Small intestine (tissue), 7 donors: ENCODE results near the gene NUP210. TPM values are rescaled to one million over a fixed set of nuclear protein-coding genes. Genes with fewer than 3 reads are reported as not detected.

Experiments
- DNase-seq, 2 donors: peaks; one replicate each; pipeline versions ENCODE4 v3.0.0 to v3.0.0-alpha.2; 2013
- FAIRE-seq: peaks from 2 replicates; lab custom pipeline; 2012; peaks lifted over from hg19 to GRCh38; lab: Jason Lieb, UNC
- H3K27ac ChIP-seq, 3 donors: one replicate each; pipeline ENCODE4 v1.5.1; 2013; ENCODE audit warnings: low read length in 2 of 3, mild to moderate bottlenecking in 2 of 3, control low read depth in 1 of 3, inconsistent platforms in 1 of 3, low read depth in 1 of 3, moderate library complexity in 1 of 3
- H3K27me3 ChIP-seq, 3 donors: one replicate each; pipeline ENCODE4 v1.6.1; 2013; ENCODE audit warnings: low read length in 3 of 3, inconsistent platforms in 1 of 3; ENCODE audit not compliant: control insufficient read depth in 3 of 3, insufficient read depth in 3 of 3
- H3K36me3 ChIP-seq, 3 donors: one replicate each; pipeline ENCODE4 v1.6.1; 2013; ENCODE audit warnings: low read length in 3 of 3, inconsistent platforms in 1 of 3, low read depth in 1 of 3, mild to moderate bottlenecking in 1 of 3, moderate library complexity in 1 of 3; ENCODE audit not compliant: control insufficient read depth in 3 of 3, insufficient read depth in 2 of 3
- H3K4me1 ChIP-seq, 3 donors: one replicate each; pipeline ENCODE4 v1.6.1; 2013; ENCODE audit warnings: low read length in 2 of 3, inconsistent platforms in 1 of 3, low read depth in 1 of 3, mild to moderate bottlenecking in 1 of 3, moderate library complexity in 1 of 3; ENCODE audit not compliant: control insufficient read depth in 3 of 3, insufficient read depth in 2 of 3
- H3K4me3 ChIP-seq, 3 donors: one replicate each; pipeline ENCODE4 v1.5.1; 2013; ENCODE audit warnings: low read length in 3 of 3, control low read depth in 1 of 3, inconsistent platforms in 1 of 3, low read depth in 1 of 3, mild to moderate bottlenecking in 1 of 3, moderate library complexity in 1 of 3
- H3K9me3 ChIP-seq, 2 donors: one replicate each; pipeline ENCODE4 v1.6.1; 2013; ENCODE audit warnings: low read depth in 1 of 2, low read length in 1 of 2; ENCODE audit not compliant: control insufficient read depth in 2 of 2, insufficient read depth in 1 of 2
- WGBS, 3 donors: extraction: QIAGEN DNeasy Blood & Tissue Kit; methylation state at CpG; one replicate each; pipeline ENCODE4 v1.1.7; 2013; 5-methylcytosine and 5-hydroxymethylcytosine counted together
- polyA plus RNA-seq, 4 donors: library from polyadenylated mRNA; stranded (reverse) in 3 of 4; unstranded in 1 of 4; fragments of 200-250 nt in 3 of 4; fragments of 120-200 nt in 1 of 4; gene quantifications; one replicate each; pipeline versions ENCODE4 v1.2.1 to v1.2.3, GENCODE V29; 2013
- donor health status: healthy with polysubstance abuse.
- donor health status: control.
- donor health status: control.
- donor health status: Bipolar disorder and iron deficiency.
- donor health status: healthy.

Gene NUP210
- polyA plus RNA-seq, 4 donors: 0.22 to 36.4 (median 5.6) TPM

DNA sequence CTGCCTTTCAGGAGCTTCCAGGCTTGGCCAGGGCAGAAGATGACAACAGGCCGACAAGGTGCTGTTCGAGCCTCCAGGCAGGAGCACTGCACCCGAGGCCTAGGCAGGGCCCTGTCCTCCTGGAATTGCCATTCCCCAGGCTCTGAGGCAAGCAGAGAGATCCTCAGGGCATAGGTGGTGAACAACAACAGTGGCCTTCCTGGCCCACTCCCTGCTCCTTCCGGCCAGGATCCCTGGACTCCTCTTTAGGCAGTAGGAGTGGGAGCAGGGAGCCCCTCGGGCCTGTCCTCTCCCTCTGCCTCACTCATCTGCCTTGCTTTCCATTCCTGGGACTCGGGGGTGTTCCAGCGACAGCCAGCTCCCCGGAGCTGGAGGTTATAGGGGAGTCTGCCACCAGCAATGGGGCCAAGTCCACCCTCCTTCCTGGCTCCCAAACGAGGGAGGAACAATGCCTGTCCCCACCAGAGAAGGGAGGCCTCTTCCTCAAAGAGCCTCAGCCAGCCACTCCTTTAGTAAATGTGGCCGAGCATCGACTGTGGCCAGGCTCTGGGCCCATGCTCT lies 135.0 kb downstream of the NUP210 start:
- H3K9me3 ChIP-seq: peaks cover 3 to 8% of the 10 kb centered on the region in 2 donors
- H3K4me3 ChIP-seq: no peak overlapping the region
- H3K4me1 ChIP-seq: no peaks in the 10 kb centered on the region
- peaks cover 6 to 51% (median 16%) of the 10 kb centered on the region in 3 donors for H3K27me3 ChIP-seq
- no peak for FAIRE-seq
- H3K36me3 ChIP-seq: no peaks in the 10 kb centered on the region
- no peak overlapping the region for H3K27ac ChIP-seq
- 85 to 92% (median 85%) methylated on average over 10 to 11 of the region's 11 CpGs for WGBS, 3 donors
- DNase-seq: no peak

DNA sequence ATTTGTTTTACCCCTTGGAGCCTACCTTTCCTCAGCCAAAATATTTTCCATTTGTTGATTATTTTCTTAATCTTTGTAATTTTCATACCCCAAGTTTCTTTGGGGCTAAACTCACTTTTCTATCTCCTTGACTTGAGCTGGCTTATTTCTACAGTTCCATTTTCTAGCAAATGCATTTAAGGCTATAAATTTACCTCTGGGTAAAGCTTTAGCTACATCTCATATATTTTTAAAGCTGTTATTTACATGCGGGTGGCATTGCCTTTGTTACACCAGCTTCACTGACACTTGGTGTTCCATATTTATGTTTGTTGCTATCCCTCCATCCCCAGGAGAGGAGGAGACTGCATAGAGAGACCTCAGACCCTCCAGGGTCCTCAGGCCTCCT lies 136.3 kb downstream of the NUP210 start:
- H3K27ac ChIP-seq: no peak overlapping the region
- H3K4me3 ChIP-seq: no peak overlapping the region
- H3K4me1 ChIP-seq: no peaks in the 10 kb centered on the region
- no peak for DNase-seq
- 93 to 98% (median 97%) methylated on average over 1 of the region's 1 CpG for WGBS, 3 donors
- H3K9me3 ChIP-seq: peaks cover 3 to 8% of the 10 kb centered on the region in 2 donors
- peaks cover 6 to 57% (median 16%) of the 10 kb centered on the region in 3 donors for H3K27me3 ChIP-seq
- H3K36me3 ChIP-seq: no peaks in the 10 kb centered on the region
- no peak for FAIRE-seq

DNA sequence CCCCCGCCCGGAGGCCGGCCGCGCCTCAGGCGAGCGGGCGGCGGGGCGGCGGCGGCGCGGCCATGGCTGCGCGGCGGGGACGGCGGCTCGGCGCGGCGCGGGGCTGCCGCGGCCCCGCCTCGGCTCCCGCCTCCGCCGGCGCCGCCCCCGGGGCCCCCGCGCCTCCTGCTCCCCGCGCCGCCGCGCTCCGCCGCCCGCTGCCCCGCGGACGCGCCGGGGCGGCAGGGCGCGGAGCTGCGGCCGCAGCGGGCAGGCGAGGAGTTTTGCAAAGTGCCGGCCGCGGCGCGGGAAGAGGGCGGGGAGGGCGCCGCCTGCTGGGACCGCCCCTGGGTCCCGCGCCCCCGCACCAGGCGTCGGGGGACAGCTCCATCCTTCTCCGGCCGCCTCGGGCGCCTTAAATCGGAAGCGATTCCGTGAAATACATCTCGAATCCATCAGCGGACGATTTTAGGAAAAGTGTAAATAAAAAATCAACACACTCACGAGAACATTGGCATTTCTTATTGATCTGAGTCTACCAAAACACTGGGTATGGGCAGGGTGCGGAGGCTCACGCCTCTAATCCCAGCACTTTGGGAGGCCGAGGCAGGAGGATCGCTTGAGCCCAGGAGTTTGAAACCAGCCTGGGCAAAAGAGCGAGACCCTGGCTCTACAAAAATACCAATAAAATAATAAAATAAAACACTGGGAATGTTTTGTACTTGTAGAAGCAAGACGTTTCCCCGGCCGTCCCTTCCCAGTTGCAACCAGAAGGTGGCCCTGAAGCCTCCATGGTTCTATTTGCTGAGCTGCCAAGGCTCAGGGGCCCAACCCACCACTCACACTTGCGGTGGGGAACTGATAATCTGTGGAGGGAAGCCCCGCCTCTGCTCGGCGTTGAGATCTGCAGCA lies 136.9 kb downstream of the NUP210 start:
- 4 to 11% (median 9%) methylated on average over 36 to 93 of the region's 93 CpGs for WGBS, 3 donors
- FAIRE-seq: no peak
- H3K27ac ChIP-seq: no peak overlapping the region
- peaks cover 3 to 8% of the 10 kb centered on the region in 2 donors for H3K9me3 ChIP-seq
- peaks cover 6 to 58% (median 16%) of the 10 kb centered on the region in 3 donors for H3K27me3 ChIP-seq
- no peak for DNase-seq
- H3K4me3 ChIP-seq: peak overlapping the region in 1 of 3 donors; percentile 53
- H3K4me1 ChIP-seq: no peaks in the 10 kb centered on the region
- H3K36me3 ChIP-seq: no peaks in the 10 kb centered on the region

DNA sequence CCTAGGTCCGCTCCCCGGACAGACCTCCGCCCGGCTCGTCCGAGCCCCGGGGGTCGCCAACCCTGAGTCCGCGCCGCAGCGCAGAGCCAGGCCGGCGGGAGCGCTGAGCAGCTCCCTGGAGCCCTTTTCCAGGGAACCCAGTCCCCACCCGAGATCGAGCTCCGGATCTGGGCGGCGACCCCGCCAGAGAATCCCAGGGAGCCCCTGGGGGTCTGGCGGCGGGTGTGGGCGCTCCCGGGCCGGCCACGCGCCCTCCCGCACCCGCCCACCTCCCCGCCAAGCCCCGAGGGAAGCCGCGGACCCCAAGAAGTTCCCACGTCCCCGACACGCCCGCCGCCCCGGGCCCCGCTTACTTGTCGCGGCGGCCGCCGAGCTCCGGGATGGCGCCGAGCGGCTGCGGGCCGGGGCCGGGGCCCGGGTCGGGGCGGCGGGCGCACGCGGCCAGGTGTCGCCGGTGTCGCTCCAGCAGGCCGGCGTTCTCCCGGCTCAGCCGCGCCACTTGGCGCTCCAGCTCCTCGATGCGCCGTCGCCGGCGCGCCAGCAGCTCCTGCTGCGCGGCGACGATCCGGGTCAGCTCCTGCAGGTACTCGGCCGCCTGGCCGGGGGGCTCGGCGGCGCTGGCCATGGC lies 137.7 kb downstream of the NUP210 start:
- Histone ChIP-seq H3K4me1 (no peaks in the 10 kb centered on the region), H3K27ac (peak overlapping the region in 1 of 3 donors; percentile 50), H3K27me3 (peaks cover 6 to 66% (median 16%) of the 10 kb centered on the region in 3 donors), H3K36me3 (no peaks in the 10 kb centered on the region), H3K9me3 (peaks cover 3 to 8% of the 10 kb centered on the region in 2 donors), H3K4me3 (peak overlapping the region in 1 of 3 donors; percentile 53)
- WGBS, 3 donors: 1 to 8% (median 6%) methylated on average over 39 to 87 of the region's 87 CpGs
- DNase-seq (peak in 1 of 2 donors; percentile 20), FAIRE-seq (no peak)

DNA sequence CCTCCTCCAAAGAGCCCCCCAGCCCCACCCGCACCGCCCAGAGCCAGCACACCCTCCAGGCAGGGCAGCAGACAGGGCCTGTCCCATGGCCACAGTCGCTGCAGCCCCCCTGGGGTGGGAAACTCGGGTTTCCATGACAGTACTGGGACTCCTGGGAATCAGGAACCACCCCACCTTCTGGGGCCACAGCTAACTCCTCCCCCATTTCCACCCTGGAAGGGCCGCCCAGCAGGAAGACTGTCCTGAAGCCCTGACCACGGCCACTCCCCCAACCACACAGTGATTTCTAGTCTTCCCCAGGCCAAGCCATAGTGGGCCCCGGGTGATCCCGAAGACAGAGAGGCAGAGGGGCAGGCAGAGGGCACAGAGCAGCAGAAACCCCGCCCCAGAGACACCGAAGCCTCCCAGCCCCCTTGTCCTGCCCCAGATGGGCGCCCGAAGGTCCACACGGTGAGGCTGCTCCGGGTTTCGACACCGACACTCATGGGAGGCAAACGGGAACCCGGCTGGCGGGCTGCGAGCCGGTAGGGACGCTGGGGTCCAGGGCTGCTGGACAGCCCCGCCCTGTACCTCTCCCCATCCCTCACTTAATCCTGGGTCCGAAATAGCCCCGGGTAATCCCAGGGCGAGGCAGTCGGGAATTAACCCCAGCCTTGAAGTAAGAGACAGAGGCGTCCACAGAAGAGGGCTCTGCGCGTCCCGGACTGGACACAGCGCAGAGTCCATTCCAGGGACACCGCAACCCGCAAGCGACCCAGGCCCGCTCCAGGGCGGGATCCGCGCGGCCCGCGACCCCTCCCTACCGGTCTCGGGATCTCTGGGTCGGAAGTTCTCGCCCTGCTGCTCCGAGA lies 138.4 kb downstream of the NUP210 start:
- H3K4me3 ChIP-seq: peak overlapping the region in 2 of 3 donors; percentile 17 to 53
- H3K9me3 ChIP-seq: peaks cover 2 to 8% of the 10 kb centered on the region in 2 donors
- peak overlapping the region in 1 of 3 donors; percentile 50 for H3K27ac ChIP-seq
- H3K27me3 ChIP-seq: peaks cover 6 to 71% (median 12%) of the 10 kb centered on the region in 3 donors
- no peaks in the 10 kb centered on the region for H3K4me1 ChIP-seq
- no peak for FAIRE-seq
- no peaks in the 10 kb centered on the region for H3K36me3 ChIP-seq
- WGBS, 3 donors: 8 to 13% (median 10%) methylated on average over 43 to 47 of the region's 47 CpGs
- no peak for DNase-seq

DNA sequence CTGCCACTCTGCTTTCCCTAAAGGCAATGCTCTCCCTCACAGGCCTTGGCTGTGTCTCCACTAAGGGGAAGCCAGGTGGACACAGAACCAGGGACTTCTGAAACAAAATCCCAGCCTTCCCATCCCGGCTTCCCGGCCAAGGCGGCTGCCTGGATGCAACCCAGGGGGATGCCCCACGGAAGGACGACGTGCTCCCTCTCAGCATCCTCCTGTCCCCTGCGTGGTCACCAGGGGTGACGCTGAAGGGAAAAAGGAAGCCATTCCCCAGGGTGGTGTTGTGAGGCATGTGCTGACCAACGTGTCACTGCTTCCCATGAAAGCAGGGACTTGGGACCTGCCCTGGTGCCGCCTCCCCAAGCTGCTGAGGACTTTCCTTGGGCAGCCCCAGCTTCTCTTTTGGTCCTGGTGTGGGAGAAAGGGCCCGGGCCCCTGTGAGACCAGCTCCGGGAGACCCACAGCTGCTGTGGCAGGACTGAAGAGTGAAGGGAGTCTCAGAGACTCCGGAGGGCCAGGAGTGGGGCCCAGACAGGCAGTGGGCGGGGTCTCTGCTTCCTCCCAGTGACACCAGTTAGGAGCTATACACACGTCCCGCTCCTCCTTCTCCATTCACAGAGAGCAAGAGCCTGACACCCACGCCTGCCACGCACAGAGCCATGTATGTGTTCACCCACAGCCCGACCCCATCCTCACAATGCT lies 139.2 kb downstream of the NUP210 start:
- H3K4me3 ChIP-seq: no peak overlapping the region
- peaks cover 6 to 71% (median 10%) of the 10 kb centered on the region in 3 donors for H3K27me3 ChIP-seq
- peak overlapping the region in 1 of 3 donors; percentile 24 for H3K27ac ChIP-seq
- no peaks in the 10 kb centered on the region for H3K36me3 ChIP-seq
- WGBS, 3 donors: 53 to 59% (median 57%) methylated on average over 19 of the region's 19 CpGs
- no peak for FAIRE-seq
- H3K4me1 ChIP-seq: no peaks in the 10 kb centered on the region
- peaks cover 2 to 8% of the 10 kb centered on the region in 2 donors for H3K9me3 ChIP-seq
- DNase-seq: no peak

DNA sequence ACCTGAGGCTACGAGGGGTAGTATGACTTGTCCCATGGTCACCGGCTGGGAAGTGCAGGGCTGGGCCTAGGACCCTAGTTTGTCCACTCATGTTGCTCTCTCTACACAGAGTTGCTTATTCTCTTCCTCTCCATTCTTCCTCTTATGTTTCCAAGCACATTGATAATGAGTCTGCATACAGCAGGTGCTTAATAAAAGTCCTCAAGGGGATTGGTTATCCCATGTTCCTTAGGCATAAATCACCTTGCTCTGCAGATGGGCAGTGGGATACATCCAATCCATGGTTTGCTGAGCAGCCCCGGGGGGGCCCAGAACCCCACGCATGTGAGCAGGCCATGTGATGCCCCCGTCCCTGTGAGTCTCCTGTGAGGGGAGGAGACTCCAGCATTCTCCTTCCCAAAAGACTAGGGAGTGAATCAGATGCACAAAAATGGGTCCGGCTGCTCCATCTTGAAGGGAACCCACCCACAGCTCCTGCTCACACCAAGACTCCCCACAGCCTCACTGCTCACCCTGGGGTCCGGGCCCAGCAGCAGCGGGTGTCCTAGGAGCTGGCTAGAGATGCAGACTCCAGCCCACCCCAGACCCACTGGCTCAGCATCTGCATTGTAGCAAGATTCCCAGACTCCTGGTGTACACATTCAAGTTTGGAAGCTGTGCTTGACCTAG lies 139.9 kb downstream of the NUP210 start:
- Histone ChIP-seq H3K27me3 (peaks cover 6 to 67% (median 10%) of the 10 kb centered on the region in 3 donors), H3K4me1 (no peaks in the 10 kb centered on the region), H3K27ac (peak overlapping the region in 1 of 3 donors; percentile 1), H3K36me3 (no peaks in the 10 kb centered on the region), H3K9me3 (peaks cover 2 to 8% of the 10 kb centered on the region in 2 donors), H3K4me3 (no peak overlapping the region)
- FAIRE-seq (no peak), DNase-seq (no peak)
- WGBS, 3 donors: 85 to 91% (median 87%) methylated on average over 8 of the region's 8 CpGs
